Stimulated activated CD8-positive, alpha-beta memory T cell treated with anti-CD3 and anti-CD28 coated beads, Interleukin-4, amount 100 ng/mL, for 24 hours (primary cell): ENCODE measurements around the gene HPCAL1.

ENCODE experiments used
- DNase-seq: peaks from one replicate; pipeline ENCODE4 v3.0.0-alpha.2; 2020; ENCODE audit warnings: low read depth

The HPCAL1 gene

DNA sequence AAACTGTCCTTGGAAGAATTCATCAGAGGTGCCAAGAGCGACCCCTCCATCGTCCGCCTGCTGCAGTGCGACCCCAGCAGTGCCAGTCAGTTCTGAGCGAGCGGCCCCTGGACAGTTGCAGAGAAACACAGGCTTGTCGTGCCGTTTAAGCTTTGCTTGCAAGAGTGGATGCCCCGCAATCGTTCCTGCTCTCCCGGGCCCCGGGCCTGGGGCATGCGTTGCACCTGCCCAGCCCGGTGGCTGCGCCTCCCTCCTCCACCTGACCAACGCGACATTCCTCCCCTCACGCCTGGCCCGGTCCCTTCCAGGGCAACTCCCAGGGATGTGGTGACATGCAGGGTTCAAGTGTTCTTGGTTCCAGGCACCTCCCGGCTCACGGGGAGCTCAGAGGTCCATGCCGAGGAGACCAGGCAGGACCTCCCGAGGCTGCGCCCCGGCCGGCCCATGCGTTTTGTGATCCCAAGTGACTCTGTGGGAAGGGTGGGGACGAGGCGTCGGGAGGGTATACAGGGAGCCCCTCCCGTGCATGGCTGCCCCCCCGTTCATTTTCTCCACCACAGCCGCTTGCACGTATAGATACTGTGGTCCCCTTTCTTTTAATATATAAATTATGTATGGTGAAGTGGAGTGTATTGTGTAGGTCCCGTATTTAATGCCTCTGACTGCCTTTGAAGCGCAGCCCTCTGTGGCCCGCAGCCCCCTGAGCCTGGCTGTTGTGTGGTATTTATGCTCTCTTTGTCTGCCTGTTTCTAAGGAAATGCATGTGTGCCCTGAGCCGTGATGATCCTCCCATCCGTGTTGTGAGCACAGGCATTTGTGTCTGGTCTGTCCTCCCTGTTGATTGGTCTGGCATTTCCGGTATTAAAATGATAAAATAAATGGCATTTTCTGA, 124.3 kb downstream of the HPCAL1 start:
- no peak for DNase-seq

DNA sequence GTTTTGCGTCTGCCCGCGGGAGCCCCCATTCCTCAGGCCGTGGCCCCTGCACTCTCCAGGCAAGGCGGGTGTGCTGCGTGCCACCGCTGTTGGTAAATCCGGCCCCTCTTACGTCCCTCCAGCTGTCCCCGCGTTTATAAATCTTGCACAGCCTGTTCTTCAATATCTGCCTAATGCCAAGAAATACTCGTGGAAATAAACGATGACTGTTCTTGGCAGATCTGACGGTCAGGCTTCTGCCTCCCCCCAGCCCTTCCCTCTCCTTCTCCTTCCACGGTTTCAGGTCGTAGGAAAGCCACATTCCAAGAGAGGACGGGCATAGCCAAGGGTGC, 124.9 kb downstream of the HPCAL1 start:
- DNase-seq: no peak

- DNase-seq: no peak
Observed at GRCh38 chr2:10428355-10428754, 125.7 kb downstream of the HPCAL1 start.

DNA sequence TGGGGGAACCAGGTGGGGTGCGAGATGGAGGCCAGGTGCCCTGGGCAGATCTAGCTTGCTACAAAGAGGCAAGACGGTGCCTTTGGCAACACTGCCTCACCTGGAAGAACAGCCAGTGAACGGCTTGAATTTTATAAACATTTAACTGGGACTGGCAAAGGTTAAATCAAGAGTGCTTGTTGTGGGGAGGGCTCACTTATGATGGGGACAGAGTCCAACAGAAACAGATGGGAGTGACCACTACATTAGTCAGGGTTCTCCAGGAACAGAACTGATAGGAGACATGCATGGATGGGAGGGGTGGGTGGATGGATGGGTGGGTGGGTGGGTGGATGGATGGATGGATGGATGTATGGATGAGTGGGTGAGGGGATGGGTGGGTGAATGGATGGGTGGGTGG, 126.2 kb downstream of the HPCAL1 start:
- DNase-seq: no peak

DNA sequence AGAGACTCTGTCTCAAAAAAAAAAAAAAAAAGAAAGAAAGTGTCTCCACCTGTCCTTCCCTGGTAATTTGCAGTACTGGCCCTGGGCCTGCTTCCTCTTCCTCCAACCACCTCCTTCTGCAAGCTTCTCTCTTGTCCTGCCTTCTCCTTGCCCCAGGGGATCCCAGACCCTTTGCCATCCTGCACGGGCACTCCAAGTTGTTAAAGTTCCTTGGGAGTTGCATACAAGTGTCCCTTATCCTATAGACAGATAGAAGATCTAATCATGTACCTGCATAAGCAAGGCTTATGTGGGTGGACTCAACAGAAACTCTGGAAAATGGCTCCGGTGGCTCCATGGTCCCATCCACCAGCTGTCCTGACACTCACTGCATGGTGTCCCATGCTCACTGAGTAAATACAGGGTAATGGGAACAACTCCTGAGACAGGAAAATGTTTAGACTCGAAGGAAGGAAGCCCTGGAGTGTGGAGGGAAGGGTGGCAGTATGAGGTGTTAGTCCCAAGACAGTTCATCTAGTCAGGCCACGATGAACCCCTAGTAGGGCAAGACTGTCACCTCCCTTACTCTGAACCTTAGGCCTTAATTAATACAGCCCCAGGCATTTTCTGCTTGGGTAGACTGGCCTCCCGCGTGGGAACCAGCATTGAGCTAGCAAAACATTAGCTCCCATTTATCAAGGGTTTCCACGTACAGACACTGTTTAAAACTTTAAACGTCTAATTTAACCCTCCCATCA, 128.3 kb downstream of the HPCAL1 start:
- no peak for DNase-seq

DNA sequence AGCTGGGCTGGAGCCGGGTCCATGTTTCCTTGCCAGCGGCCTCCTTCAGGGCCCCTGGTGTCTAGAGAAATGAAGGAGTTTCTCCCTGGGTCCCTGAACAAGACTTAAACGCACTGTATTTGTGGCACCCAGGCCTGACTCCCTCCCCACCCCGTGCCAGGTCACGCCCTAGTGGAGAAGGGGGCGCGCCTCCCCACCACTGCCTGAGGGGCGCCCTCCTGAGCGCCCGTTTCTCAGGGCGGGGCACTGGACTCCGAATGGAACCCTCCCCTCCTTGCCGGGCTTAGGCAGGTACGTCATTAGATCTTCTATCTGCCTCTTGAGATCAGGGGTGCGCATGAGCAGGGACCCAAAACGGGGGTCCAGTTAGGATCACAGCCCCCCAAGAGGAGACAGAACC, 129.1 kb downstream of the HPCAL1 start:
- no peak for DNase-seq

DNA sequence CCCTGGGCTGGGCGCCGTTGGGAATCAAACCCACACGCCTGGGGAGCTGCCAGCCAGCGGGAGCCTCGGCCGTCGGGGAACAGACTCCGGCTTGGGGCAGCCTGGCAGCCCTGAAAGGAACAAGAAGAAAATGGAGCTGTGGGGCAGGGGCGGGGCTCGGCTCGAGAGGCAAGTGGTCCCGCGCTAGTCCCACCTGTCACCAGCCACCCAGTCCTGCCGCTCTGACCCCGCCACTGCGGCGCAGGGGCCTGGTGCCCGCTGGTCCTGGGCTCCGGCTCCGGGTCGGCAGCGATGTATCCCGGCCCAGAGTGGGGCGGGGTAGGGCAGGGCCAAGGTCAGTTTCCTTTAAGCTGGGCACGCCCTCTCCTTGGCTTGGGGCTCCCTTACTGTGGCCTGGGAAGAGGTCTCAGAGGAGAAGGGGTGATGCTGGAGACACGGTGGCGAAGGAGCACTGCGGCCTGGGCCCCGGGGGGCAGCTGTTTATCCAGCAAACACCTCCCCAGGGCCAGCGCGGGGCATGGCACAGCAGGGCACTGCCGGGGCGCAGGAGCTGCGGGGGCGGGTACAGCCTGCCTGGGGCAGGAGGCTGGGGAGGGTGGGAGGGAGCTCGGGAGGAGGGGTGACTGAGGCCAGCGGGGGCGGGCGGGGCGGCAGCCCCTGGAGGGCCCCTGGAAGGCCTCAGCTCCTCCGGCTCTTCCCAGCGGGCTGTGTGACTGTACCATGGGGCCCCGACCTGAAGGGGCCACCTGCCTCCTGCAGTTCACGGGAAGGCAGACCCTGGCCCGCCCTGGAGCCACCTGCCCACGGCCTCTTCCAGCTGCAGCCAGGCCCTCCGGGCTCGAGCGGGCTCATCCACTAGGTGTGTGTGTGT, 129.8 kb downstream of the HPCAL1 start:
- no peak for DNase-seq

DNA sequence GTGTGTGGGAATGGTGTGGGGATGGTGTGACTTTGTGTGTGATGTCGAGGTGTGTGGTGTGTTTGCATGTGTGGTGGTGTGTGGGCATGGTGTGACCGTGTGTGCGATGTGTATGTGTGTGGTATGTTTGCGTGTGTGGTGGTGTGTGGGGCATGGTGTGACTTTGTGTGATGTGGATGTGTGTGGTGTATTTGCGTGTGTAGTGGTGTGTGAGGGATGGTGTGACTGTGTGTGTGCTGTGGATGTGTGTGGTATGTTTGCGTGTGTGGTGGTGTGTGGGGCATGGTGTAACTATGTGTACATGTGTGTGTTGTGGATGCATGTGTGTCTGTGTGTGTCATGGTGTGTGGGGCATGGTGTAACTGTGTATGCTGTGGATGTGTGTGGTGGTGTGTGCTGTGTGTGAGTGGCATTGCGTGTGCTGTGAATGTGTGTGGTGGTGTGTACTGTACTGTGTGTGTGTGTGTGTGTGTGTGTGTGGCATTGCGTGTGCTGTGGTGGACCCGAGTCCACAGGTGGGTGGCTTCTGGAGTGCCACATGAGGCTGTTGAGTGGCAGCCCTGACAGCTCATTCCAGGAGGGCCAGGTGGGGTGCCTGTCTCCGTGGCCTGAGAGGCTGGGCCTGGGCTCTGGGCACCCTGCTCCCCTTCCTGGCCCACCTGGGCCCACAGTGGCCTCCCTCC, 130.7 kb downstream of the HPCAL1 start:
- DNase-seq: no peak

GRCh38 chr2:10433947-10434885, 131.5 kb downstream of the HPCAL1 start:
- no peak for DNase-seq

DNA sequence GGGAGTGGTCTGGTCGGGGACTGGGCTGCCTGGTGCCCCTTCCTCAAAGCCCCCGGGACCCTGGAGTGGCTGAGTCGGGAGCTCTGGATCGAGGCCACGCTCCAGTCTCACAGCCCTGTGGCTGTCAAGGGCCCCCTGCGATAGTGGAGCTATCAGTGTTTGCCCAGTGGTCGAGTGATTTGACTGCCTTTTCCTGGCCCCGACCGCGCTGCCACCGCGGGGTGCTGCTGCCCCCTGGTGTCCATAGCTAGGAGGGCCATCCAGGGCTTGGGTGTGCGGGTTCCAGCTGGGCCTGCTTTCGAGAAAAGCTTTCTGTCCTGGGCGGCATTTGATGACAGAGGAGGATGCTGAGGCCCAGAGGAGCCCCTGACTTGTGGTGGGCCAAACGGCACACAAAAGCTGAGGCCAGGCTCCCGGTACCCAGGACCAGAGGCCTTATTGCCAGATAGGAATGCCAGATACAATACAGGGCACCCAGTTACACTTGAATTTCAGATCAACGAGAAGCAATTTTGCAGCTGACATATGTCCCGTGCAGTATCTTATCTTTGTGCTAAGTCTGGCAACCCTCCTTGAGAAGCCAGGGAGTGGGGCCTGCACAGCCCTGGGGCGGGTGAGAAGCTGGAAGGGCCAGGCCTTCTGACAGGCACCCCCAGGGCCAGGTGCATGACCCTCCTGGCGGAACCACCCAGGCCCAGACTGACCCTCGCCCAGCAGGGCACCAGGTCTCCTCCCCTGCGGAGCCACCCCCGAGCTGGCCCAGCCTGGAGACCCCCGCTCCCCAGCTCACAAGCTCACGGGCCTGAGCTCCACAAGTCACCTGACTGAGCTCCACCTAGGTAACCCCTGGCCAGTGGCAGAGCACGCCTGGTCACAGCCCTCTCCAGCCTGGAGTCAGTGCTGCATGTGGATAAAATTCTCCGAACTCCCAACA, 132.4 kb downstream of the HPCAL1 start:
- DNase-seq: peak; percentile 60

DNA sequence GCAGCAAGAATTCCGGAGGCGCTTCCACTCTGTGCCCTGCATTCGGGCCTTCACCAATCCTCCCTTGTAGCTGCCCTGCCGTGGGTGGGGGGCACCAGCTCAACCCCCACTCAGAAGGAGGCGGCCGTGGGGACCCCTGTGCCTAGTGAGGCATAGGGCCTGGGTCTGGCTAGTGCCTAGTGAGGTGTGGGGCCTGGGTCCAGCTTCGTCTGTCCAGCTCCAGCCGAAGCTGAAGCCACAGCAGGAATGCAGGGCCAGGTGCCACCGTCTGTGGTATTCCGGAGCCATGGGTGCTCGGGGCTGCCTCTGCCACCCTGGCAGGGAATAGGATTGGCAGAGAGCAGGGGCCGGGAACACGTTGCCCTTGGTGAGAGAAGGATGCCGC, 133.1 kb downstream of the HPCAL1 start:
- DNase-seq: no peak

DNA sequence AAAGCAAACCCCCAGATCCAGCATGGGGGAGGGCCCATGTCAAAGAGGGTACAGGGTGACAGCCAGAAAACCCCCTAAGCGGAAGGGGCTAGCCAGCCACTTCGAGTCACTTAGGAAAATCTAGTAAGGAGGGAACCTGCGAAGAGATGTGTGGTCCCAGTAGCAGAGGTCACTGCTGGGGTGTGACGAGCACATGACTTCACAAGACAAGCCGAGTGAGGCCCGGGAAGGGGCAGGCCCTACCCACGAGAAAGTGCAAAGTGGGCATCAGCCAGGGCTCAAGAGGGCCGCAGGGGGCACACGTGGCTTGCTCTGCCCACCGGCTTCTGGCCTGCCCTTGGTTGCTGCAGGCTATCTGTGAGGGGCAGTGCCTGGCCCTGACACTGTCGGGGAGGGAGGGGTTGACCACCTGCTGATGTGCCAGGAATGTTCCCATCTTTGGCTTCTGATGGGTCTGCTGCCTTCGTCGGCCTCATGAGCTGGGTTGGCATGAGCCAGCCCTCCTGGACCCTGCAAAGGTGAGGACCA, 133.9 kb downstream of the HPCAL1 start:
- no peak for DNase-seq

DNA sequence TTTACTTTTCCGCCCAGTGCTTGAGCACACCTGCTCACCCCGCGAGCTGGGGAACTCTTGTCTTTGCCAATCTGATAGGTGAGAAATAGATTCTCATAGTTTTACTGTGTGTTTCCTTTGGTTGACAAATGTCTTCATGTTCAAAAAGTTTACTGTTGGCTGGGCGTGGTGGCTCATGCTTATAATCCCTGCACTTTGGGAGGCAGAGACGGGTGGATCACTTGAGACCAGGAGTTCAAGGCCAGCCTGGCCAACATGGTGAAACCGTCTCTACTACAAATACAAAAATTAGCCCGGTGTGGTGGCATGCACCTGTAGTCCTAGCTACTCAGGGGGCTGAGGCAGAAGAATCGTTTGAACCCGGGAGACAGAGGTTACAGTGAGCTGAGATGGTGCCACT, 135.1 kb downstream of the HPCAL1 start:
- no peak for DNase-seq

- DNase-seq: no peak
Observed at GRCh38 chr2:10438688-10439087, 136.0 kb downstream of the HPCAL1 start.

- DNase-seq: no peak
Observed at GRCh38 chr2:10439185-10439879, 136.6 kb downstream of the HPCAL1 start.

DNA sequence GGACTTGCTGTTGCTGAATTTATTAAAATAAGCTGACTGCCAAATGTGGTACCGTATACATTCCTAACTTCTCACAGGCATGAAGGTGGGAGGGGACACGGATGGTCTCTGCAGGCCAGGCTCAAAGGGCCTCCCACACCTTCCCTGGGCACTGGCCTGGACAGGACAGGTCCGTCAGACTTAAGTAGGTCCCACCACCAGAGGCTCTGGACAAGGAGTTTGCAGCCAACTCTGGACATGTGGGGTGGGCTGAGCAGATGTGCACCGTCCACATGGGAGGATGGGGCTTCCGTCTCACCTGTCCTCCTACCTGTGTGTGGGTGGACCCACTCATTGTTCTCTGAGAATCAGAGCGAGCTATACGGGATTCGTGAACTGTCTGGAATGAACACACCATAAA, 137.3 kb downstream of the HPCAL1 start:
- DNase-seq: no peak

- no peak for DNase-seq
Observed at GRCh38 chr2:10440736-10441135, 138.0 kb downstream of the HPCAL1 start.

DNA sequence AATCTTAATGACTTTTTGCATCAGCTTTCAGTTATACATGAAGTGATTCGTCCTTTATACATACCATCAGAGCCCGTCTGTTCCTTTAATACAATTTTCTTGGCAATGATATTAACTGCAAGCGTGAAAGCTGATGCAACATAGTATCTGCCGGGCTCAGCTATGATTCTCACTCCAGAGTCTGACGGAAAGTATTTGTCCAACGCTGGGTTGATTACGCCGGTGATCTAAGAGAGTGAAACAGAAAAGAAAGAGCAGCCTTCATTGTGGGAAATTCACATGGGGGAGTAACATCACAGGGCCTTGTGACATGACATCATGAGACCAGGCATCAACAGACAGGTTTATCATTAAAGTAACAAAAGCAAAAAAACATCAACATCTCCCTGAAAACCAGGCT, 139.2 kb downstream of the HPCAL1 start:
- DNase-seq: no peak
